ENCODE measurements around the gene MTA3.

DNA sequence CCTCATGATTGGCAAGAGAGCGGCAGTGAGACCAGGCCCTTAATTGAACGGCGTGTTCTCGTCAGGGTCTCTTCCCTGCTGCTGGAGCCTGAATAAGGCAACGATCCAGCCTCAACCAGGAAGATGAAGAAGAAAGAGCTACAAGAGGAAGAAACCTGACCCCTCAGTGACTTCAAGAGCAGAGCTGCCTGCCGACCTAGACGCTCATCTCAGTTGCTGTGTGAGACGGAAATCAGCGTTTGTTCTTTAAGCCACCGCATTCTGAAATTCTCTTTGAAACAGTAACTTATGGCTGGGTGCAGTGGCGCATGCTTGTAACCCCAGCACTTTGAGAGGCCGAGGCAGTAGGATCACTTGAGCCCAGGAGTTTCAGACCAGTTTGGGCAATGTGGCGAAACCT is 45.1 kb upstream of the MTA3 start:
- TF ChIP-seq, protein P1, sequence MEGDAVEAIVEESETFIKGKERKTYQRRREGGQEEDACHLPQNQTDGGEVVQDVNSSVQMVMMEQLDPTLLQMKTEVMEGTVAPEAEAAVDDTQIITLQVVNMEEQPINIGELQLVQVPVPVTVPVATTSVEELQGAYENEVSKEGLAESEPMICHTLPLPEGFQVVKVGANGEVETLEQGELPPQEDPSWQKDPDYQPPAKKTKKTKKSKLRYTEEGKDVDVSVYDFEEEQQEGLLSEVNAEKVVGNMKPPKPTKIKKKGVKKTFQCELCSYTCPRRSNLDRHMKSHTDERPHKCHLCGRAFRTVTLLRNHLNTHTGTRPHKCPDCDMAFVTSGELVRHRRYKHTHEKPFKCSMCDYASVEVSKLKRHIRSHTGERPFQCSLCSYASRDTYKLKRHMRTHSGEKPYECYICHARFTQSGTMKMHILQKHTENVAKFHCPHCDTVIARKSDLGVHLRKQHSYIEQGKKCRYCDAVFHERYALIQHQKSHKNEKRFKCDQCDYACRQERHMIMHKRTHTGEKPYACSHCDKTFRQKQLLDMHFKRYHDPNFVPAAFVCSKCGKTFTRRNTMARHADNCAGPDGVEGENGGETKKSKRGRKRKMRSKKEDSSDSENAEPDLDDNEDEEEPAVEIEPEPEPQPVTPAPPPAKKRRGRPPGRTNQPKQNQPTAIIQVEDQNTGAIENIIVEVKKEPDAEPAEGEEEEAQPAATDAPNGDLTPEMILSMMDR (conservative IDR thresholded peaks at IDR 0.05; ENCODE audit: low read length), result no peak
- no peak for TF ChIP-seq EZH2phosphoT487 (IDR thresholded peaks at IDR 0.05; ENCODE audit: borderline replicate concordance)

Data from Loucy (cell line).